ENCODE data around the gene CHST14. TPM values are rescaled to one million over a fixed set of nuclear protein-coding genes. Genes with fewer than 3 reads are reported as not detected.

The CHST14 gene
- total and polyA plus RNA-seq, 2 of the 8 experiments (the other 6 are each of a cell fraction or from before 2014, with no cell fraction given) = 13.4 to 20.3 TPM

GRCh38 chr15:40498891-40499290, 28.1 kb downstream of the CHST14 start:
- Histone ChIP-seq H3K23me2 (ENCODE audit: low read depth, low read length) (no peaks in the 10 kb centered on the region), H2BK15ac (ENCODE audit: low read length) (no peak overlapping the region), H3K18ac (ENCODE audit: extremely low read depth, low read length) (no peak overlapping the region), H3K4ac (replicated peaks; ENCODE audit: insufficient read length, low read depth, low read length) (no peak overlapping the region), H3K27ac (ENCODE audit: low read depth, low read length) (no peak overlapping the region), H3K14ac (ENCODE audit: insufficient read length) (no peak overlapping the region), H2AK5ac (ENCODE audit: low read depth, low read length) (no peak overlapping the region), H4K91ac (replicated peaks; ENCODE audit: insufficient read length, low read length) (no peak overlapping the region), H3K9me3 (ENCODE audit: insufficient read depth in 2 of 2, low read depth in 1 of 2, low read length in 1 of 2) (no peaks in the 10 kb centered on the region), H2BK20ac (ENCODE audit: low read length) (no peak overlapping the region), H2BK5ac (ENCODE audit: low read depth, low read length) (no peak overlapping the region), H3K9ac (replicated peaks in 1 of 4; ENCODE audit: extremely low read depth in 1 of 4, low read depth in 3 of 4, low read length in 3 of 4) (no peak overlapping the region; a peak in 1 of 7 replicates), H2AFZ (ENCODE audit: low read length) (no peak overlapping the region), H3K4me2 (ENCODE audit: insufficient read depth in 1 of 2, low read depth in 2 of 2, low read length in 2 of 2) (no peak overlapping the region), H3K79me1 (ENCODE audit: low read depth, low read length) (no peaks in the 10 kb centered on the region), H2BK12ac (ENCODE audit: low read depth, low read length) (no peak overlapping the region), H3K79me2 (ENCODE audit: control insufficient read depth in 1 of 2, insufficient read depth in 2 of 2, low read length in 2 of 2) (no peaks in the 10 kb centered on the region), H3K23ac (ENCODE audit: insufficient read length) (no peak overlapping the region), H4K20me1 (replicated peaks in 1 of 2; ENCODE audit: control insufficient read depth in 1 of 2, insufficient read depth in 2 of 2, low read length in 2 of 2) (peaks cover 0 to 2% of the 10 kb centered on the region in 2 experiments), H3K56ac (replicated peaks; ENCODE audit: insufficient read length, low read depth, low read length) (no peak overlapping the region), H4K8ac (ENCODE audit: extremely low read depth, insufficient read depth, low read length) (no peak overlapping the region), H4K5ac (ENCODE audit: insufficient read length, low read depth, low read length) (no peak overlapping the region), H3K4me3 (ENCODE audit: extremely low read depth in 1 of 4, insufficient read depth in 2 of 4, low read depth in 3 of 4, low read length in 4 of 4) (no peak overlapping the region), H3K27me3 (replicated peaks in 1 of 4; ENCODE audit: control insufficient read depth in 3 of 4, extremely low read depth in 1 of 4, insufficient read depth in 3 of 4, low read length in 3 of 4) (no peaks in the 10 kb centered on the region; a peak in 1 of 7 replicates), H3K36me3 (ENCODE audit: control insufficient read depth in 2 of 4, insufficient read depth in 4 of 4, low read length in 3 of 4) (no peaks in the 10 kb centered on the region), H2BK120ac (replicated peaks; ENCODE audit: low read depth, low read length) (no peak overlapping the region), H3K4me1 (replicated peaks in 1 of 4; ENCODE audit: control insufficient read depth in 3 of 4, insufficient read depth in 4 of 4, low read length in 3 of 4) (no peaks in the 10 kb centered on the region)
- WGBS, 2 experiments (ENCODE audit: extremely low coverage in 1 of 2, insufficient coverage in 1 of 2, insufficient read length in 1 of 2, insufficient replicate concordance in 2 of 2, low coverage in 1 of 2, low lambda C conversion rate in 2 of 2, missing lambda C conversion rate in 1 of 2) = 88% methylated on average over 4 of the region's 4 CpGs; no CpG with 5 or more reads in 1 of the 2 experiments
- TF ChIP-seq JUND (IDR thresholded peaks at IDR 0.05; ENCODE audit: low read length) (no peak), CBX5 (IDR thresholded peaks at IDR 0.05; ENCODE audit: low read depth, low read length) (no peak), KDM4A (IDR thresholded peaks at IDR 0.05; ENCODE audit: low read depth, low read length, severe bottlenecking) (no peak), SP4 (IDR thresholded peaks at IDR 0.05; ENCODE audit: low read length) (no peak), MAFK (IDR thresholded peaks at IDR 0.05; ENCODE audit: low read depth, low read length) (no peak), EGR1 (IDR thresholded peaks at IDR 0.05; ENCODE audit: borderline replicate concordance, low read depth, low read length) (no peak), HDAC2 (IDR thresholded peaks at IDR 0.05; ENCODE audit: borderline replicate concordance in 1 of 2, low read depth in 2 of 2, low read length in 2 of 2) (no peak), NRF1 (IDR thresholded peaks at IDR 0.05; ENCODE audit: low read depth, low read length) (no peak)
- FAIRE-seq (no peak), DNase-seq (ENCODE audit: low read depth in 1 of 2, low spot score in 2 of 2) (no peak)
- ChIA-PET CTCF (ENCODE audit: partially characterized antibody) (no interaction called here), POLR2A (ENCODE audit: partially characterized antibody) (no interaction called here)
